HepG2 (cell line): ENCODE results near the gene PANK3. TPM values are rescaled to one million over a fixed set of nuclear protein-coding genes. Genes with fewer than 3 reads are reported as not detected.

Source experiments
- ASH2L ChIP-seq: fragments of 300-600, 200-600 bp; sonication (generic); IDR thresholded peaks from 2 replicates; pipeline ENCODE4 v1.7.0; 2017; ENCODE audit warnings: low read depth, mild to moderate bottlenecking, moderate library complexity, mixed read lengths, low read length; ENCODE audit not compliant: insufficient read length
- MAF1 ChIP-seq: sonication (generic); formaldehyde crosslinking; IDR thresholded peaks from 2 replicates; pipeline ENCODE4 v1.5.0; 2020; ENCODE audit warnings: missing genetic modification reagents, borderline replicate concordance
- PRDM15 ChIP-seq: sonication (generic); formaldehyde crosslinking; IDR thresholded peaks from 2 replicates; pipeline ENCODE4 v1.4.0; 2020; ENCODE audit warnings: missing genetic modification reagents
- RARA ChIP-seq: IDR thresholded peaks from 2 replicates; pipeline ENCODE4 v1.6.1; 2016; ENCODE audit warnings: missing genetic modification reagents, missing compliant biosample characterization
- SAP130 ChIP-seq: IDR thresholded peaks from 2 replicates; pipeline ENCODE4 v1.6.1; 2016; ENCODE audit warnings: low read depth
- ZBED4 ChIP-seq: sonication (generic); formaldehyde crosslinking; IDR thresholded peaks from 2 replicates; pipeline ENCODE4 v1.4.0; 2020; ENCODE audit warnings: missing genetic modification reagents, borderline replicate concordance
- ZNF766 ChIP-seq: sonication (generic); formaldehyde crosslinking; IDR thresholded peaks from 2 replicates; pipeline ENCODE4 v1.5.0; 2020; ENCODE audit warnings: missing genetic modification reagents, borderline replicate concordance
- polyA plus RNA-seq, 8 experiments: library from polyadenylated mRNA; depleted of rRNA in 3 of 8; stranded (reverse) in 7 of 8; unstranded in 1 of 8; fragments of >200 nt; fragmentation: Illumina TruSeq in 4 of 8; extraction: Trizol in 4 of 8; gene quantifications; 2 replicates each; pipeline versions ENCODE4 v1.2.1 to v1.2.3, GENCODE V29; 2011 to 2016; ENCODE audit warnings: low read depth in 4 of 8, missing spikeins in 1 of 8, mixed read lengths in 1 of 8; ENCODE audit not compliant: insufficient read depth in 1 of 8
- total RNA-seq, 5 experiments: library from RNA; depleted of rRNA; stranded (reverse); fragments of >200 nt; fragmentation: Illumina TruSeq; extraction: Trizol; gene quantifications; 2 replicates each; pipeline ENCODE4 v1.2.3, GENCODE V29; 2016; ENCODE audit warnings: low read depth in 1 of 5
- TF ChIP-seq, protein P1 (sequence below): sonication (generic); formaldehyde crosslinking; IDR thresholded peaks from 2 replicates; pipeline ENCODE4 v1.4.0; 2020; ENCODE audit warnings: missing genetic modification reagents, borderline replicate concordance
- TF ChIP-seq, protein P2 (sequence below): sonication (generic); formaldehyde crosslinking; IDR thresholded peaks from 2 replicates; pipeline ENCODE4 v1.8.1; 2023; ENCODE audit warnings: missing genetic modification reagents, mild to moderate bottlenecking, borderline replicate concordance
- TF ChIP-seq, protein P3 (sequence below): sonication (generic); formaldehyde crosslinking; IDR thresholded peaks from 2 replicates; pipeline ENCODE4 v1.4.0; 2020; ENCODE audit warnings: missing genetic modification reagents, mild to moderate bottlenecking, borderline replicate concordance

PANK3 gene
- total and polyA plus RNA-seq, 2 of the 13 experiments (the other 11 are each of a cell fraction or from before 2014, with no cell fraction given), result 26.9 to 69.5 TPM

GRCh38 chr5:168528521-168529373 is 50.4 kb downstream of the PANK3 start, which contains the start of gene FBLL1 (continued):
- TF ChIP-seq, protein P1, sequence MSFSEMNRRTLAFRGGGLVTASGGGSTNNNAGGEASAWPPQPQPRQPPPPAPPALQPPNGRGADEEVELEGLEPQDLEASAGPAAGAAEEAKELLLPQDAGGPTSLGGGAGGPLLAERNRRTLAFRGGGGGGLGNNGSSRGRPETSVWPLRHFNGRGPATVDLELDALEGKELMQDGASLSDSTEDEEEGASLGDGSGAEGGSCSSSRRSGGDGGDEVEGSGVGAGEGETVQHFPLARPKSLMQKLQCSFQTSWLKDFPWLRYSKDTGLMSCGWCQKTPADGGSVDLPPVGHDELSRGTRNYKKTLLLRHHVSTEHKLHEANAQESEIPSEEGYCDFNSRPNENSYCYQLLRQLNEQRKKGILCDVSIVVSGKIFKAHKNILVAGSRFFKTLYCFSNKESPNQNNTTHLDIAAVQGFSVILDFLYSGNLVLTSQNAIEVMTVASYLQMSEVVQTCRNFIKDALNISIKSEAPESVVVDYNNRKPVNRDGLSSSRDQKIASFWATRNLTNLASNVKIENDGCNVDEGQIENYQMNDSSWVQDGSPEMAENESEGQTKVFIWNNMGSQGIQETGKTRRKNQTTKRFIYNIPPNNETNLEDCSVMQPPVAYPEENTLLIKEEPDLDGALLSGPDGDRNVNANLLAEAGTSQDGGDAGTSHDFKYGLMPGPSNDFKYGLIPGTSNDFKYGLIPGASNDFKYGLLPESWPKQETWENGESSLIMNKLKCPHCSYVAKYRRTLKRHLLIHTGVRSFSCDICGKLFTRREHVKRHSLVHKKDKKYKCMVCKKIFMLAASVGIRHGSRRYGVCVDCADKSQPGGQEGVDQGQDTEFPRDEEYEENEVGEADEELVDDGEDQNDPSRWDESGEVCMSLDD (CRISPR knock-in tag), result peak; percentile 42; the same call in 1 of the 2 replicates
- TF ChIP-seq PRDM15 (CRISPR knock-in tag) (no peak), ZBED4 (peak; percentile 79; the same call in 1 of the 2 replicates), MAF1 (CRISPR knock-in tag) (no peak), SAP130 (CRISPR knock-in tag) (peak; percentile 59), RARA (CRISPR knock-in tag) (peak; percentile 48; the same call in 1 of the 2 replicates), ASH2L (no peak), ZNF766 (CRISPR knock-in tag) (no peak)
- TF ChIP-seq, protein P2, sequence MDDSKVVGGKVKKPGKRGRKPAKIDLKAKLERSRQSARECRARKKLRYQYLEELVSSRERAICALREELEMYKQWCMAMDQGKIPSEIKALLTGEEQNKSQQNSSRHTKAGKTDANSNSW, result no peak
- TF ChIP-seq, protein P3, sequence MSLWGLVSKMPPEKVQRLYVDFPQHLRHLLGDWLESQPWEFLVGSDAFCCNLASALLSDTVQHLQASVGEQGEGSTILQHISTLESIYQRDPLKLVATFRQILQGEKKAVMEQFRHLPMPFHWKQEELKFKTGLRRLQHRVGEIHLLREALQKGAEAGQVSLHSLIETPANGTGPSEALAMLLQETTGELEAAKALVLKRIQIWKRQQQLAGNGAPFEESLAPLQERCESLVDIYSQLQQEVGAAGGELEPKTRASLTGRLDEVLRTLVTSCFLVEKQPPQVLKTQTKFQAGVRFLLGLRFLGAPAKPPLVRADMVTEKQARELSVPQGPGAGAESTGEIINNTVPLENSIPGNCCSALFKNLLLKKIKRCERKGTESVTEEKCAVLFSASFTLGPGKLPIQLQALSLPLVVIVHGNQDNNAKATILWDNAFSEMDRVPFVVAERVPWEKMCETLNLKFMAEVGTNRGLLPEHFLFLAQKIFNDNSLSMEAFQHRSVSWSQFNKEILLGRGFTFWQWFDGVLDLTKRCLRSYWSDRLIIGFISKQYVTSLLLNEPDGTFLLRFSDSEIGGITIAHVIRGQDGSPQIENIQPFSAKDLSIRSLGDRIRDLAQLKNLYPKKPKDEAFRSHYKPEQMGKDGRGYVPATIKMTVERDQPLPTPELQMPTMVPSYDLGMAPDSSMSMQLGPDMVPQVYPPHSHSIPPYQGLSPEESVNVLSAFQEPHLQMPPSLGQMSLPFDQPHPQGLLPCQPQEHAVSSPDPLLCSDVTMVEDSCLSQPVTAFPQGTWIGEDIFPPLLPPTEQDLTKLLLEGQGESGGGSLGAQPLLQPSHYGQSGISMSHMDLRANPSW (CRISPR knock-in tag), result no peak
